Measurements from ENCODE around the gene NSMCE1. TPM values are rescaled to one million over a fixed set of nuclear protein-coding genes. Genes with fewer than 3 reads are reported as not detected.
"Not testable (repeated sequence)": the region's sequence is repeated elsewhere in the genome, so short reads cannot be mapped to it uniquely, and the experiment has no call there.

The NSMCE1 gene
- total and polyA plus RNA-seq, 2 donors (not counting 1 experiment from before 2014, with no cell fraction given): 48.8 to 142 TPM

- Histone ChIP-seq H3K36me3 (ENCODE audit: control insufficient read depth, insufficient read depth, low read length) (peaks cover 2% of the 10 kb centered on the region), H3K27ac (ENCODE audit: insufficient read depth, low read length) (no peak overlapping the region), H3K79me2 (ENCODE audit: control insufficient read depth, insufficient read depth, low read length) (no peaks in the 10 kb centered on the region), H2AFZ (ENCODE audit: low read length) (no peak overlapping the region), H3K9ac (ENCODE audit: insufficient read depth, low read length) (no peak overlapping the region), H3K4me3 (replicated peaks in 1 of 4; ENCODE audit: control extremely low read depth in 1 of 4, insufficient read depth in 1 of 4, low read depth in 3 of 4, low read length in 4 of 4) (no peak overlapping the region), H3K9me3 (ENCODE audit: control insufficient read depth, insufficient read depth, low read depth, low read length) (no peaks in the 10 kb centered on the region), H3K4me1 (ENCODE audit: control insufficient read depth, extremely low read depth, insufficient read depth, low read length) (no peaks in the 10 kb centered on the region), H3K4me2 (ENCODE audit: extremely low read depth, insufficient read depth, low read length) (no peak overlapping the region), H4K20me1 (ENCODE audit: control insufficient read depth, extremely low read depth, insufficient read depth, low read length) (no peaks in the 10 kb centered on the region), H3K27me3 (ENCODE audit: control insufficient read depth, insufficient read depth, low read length) (no peaks in the 10 kb centered on the region)
- TF ChIP-seq EZH2 (IDR thresholded peaks at IDR 0.05; ENCODE audit: low read length, missing control alignments) (no peak), CTCF (conservative IDR thresholded peaks at IDR 0.05 in 1 of 2, IDR thresholded peaks at IDR 0.05 in 1 of 2; ENCODE audit: low read depth in 1 of 2, low read length in 2 of 2) (no peak)
- no peak for DNase-seq (ENCODE audit: low read depth in 2 of 2)
These were observed 59.0 kb downstream of the NSMCE1 start for GRCh38 chr16:27209591-27209990.

GRCh38 chr16:27208796-27209195 lies 59.8 kb downstream of the NSMCE1 start:
- no peak overlapping the region for H3K9ac ChIP-seq (ENCODE audit: insufficient read depth, low read length)
- peak in 1 of 2 donors; percentile 5 for DNase-seq (ENCODE audit: low read depth in 2 of 2)
- peaks cover 2% of the 10 kb centered on the region for H3K36me3 ChIP-seq (ENCODE audit: control insufficient read depth, insufficient read depth, low read length)
- H3K79me2 ChIP-seq (ENCODE audit: control insufficient read depth, insufficient read depth, low read length): no peaks in the 10 kb centered on the region
- no peaks in the 10 kb centered on the region for H3K9me3 ChIP-seq (ENCODE audit: control insufficient read depth, insufficient read depth, low read depth, low read length)
- no peaks in the 10 kb centered on the region for H3K4me1 ChIP-seq (ENCODE audit: control insufficient read depth, extremely low read depth, insufficient read depth, low read length)
- no peak overlapping the region for H2AFZ ChIP-seq (ENCODE audit: low read length)
- no peak overlapping the region for H3K27ac ChIP-seq (ENCODE audit: insufficient read depth, low read length)
- TF ChIP-seq CTCF (conservative IDR thresholded peaks at IDR 0.05 in 1 of 2, IDR thresholded peaks at IDR 0.05 in 1 of 2; ENCODE audit: low read depth in 1 of 2, low read length in 2 of 2) (no peak), EZH2 (IDR thresholded peaks at IDR 0.05; ENCODE audit: low read length, missing control alignments) (no peak)
- H3K4me2 ChIP-seq (ENCODE audit: extremely low read depth, insufficient read depth, low read length): no peak overlapping the region
- H3K4me3 ChIP-seq (replicated peaks in 1 of 4; ENCODE audit: control extremely low read depth in 1 of 4, insufficient read depth in 1 of 4, low read depth in 3 of 4, low read length in 4 of 4): no peak overlapping the region
- H4K20me1 ChIP-seq (ENCODE audit: control insufficient read depth, extremely low read depth, insufficient read depth, low read length): no peaks in the 10 kb centered on the region
- no peaks in the 10 kb centered on the region for H3K27me3 ChIP-seq (ENCODE audit: control insufficient read depth, insufficient read depth, low read length)

GRCh38 chr16:27208081-27208680 lies 60.4 kb downstream of the NSMCE1 start:
- TF ChIP-seq EZH2 (IDR thresholded peaks at IDR 0.05; ENCODE audit: low read length, missing control alignments) (no peak), CTCF (conservative IDR thresholded peaks at IDR 0.05 in 1 of 2, IDR thresholded peaks at IDR 0.05 in 1 of 2; ENCODE audit: low read depth in 1 of 2, low read length in 2 of 2) (no peak)
- Histone ChIP-seq H3K4me2 (ENCODE audit: extremely low read depth, insufficient read depth, low read length) (no peak overlapping the region), H3K27me3 (ENCODE audit: control insufficient read depth, insufficient read depth, low read length) (no peaks in the 10 kb centered on the region), H3K27ac (ENCODE audit: insufficient read depth, low read length) (no peak overlapping the region), H2AFZ (ENCODE audit: low read length) (no peak overlapping the region), H3K4me1 (ENCODE audit: control insufficient read depth, extremely low read depth, insufficient read depth, low read length) (peaks cover under 1% of the 10 kb centered on the region), H3K9ac (ENCODE audit: insufficient read depth, low read length) (no peak overlapping the region), H3K9me3 (ENCODE audit: control insufficient read depth, insufficient read depth, low read depth, low read length) (no peaks in the 10 kb centered on the region), H3K4me3 (replicated peaks in 1 of 4; ENCODE audit: control extremely low read depth in 1 of 4, insufficient read depth in 1 of 4, low read depth in 3 of 4, low read length in 4 of 4) (no peak overlapping the region), H3K36me3 (ENCODE audit: control insufficient read depth, insufficient read depth, low read length) (peaks cover 2% of the 10 kb centered on the region), H3K79me2 (ENCODE audit: control insufficient read depth, insufficient read depth, low read length) (no peaks in the 10 kb centered on the region), H4K20me1 (ENCODE audit: control insufficient read depth, extremely low read depth, insufficient read depth, low read length) (no peaks in the 10 kb centered on the region)
- DNase-seq (ENCODE audit: low read depth in 2 of 2): no peak

- H3K27me3 ChIP-seq (ENCODE audit: control insufficient read depth, insufficient read depth, low read length); H3K27ac ChIP-seq (ENCODE audit: insufficient read depth, low read length); DNase-seq (ENCODE audit: low read depth in 2 of 2); H3K9ac ChIP-seq (ENCODE audit: insufficient read depth, low read length); H3K4me2 ChIP-seq (ENCODE audit: extremely low read depth, insufficient read depth, low read length); H3K9me3 ChIP-seq (ENCODE audit: control insufficient read depth, insufficient read depth, low read depth, low read length); H3K79me2 ChIP-seq (ENCODE audit: control insufficient read depth, insufficient read depth, low read length); H3K4me1 ChIP-seq (ENCODE audit: control insufficient read depth, extremely low read depth, insufficient read depth, low read length); H4K20me1 ChIP-seq (ENCODE audit: control insufficient read depth, extremely low read depth, insufficient read depth, low read length); H2AFZ ChIP-seq (ENCODE audit: low read length); H3K36me3 ChIP-seq (ENCODE audit: control insufficient read depth, insufficient read depth, low read length); H3K4me3 ChIP-seq (replicated peaks in 1 of 4; ENCODE audit: control extremely low read depth in 1 of 4, insufficient read depth in 1 of 4, low read depth in 3 of 4, low read length in 4 of 4): not testable (repeated sequence)
These were observed 61.5 kb downstream of the NSMCE1 start for GRCh38 chr16:27207121-27207520.

Data from fibroblast of lung (primary cell).